ENCODE data around the gene RIPOR2. TPM values are rescaled to one million over a fixed set of nuclear protein-coding genes. Genes with fewer than 3 reads are reported as not detected.

Gene RIPOR2
- total and polyA plus RNA-seq, 2 of the 13 experiments (the other 11 are each of a cell fraction or from before 2014, with no cell fraction given): 0.02 to 0.05 TPM

DNA sequence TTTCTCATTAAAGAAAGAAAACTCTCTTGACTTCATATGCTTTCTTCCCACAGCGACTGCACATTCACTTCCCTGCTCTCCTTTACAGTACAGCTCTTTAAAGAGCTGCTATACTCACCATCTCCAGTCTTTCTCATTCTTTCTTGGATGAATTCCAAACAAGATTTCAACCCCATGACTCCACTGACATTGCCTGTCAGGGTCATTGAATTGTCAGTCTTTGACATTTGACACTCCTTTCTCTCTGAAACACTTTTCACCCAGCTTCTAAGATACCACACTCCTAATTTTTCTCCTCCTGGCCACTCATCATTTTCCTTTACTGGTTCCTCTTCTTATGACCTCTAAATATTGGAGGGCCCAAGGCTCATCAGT is 136.2 kb downstream of the RIPOR2 start (continued):
- TF ChIP-seq ARID4A (CRISPR knock-in tag; IDR thresholded peaks at IDR 0.05; ENCODE audit: borderline replicate concordance) (no peak), ZNF563 (CRISPR knock-in tag; IDR thresholded peaks at IDR 0.05) (no peak), POLR2AphosphoS5 (IDR thresholded peaks at IDR 0.05; ENCODE audit: low read depth, low read length) (no peak), SOX13 (IDR thresholded peaks at IDR 0.05) (no peak), SOX13 (CRISPR knock-in tag; conservative IDR thresholded peaks at IDR 0.05 in 1 of 2, IDR thresholded peaks at IDR 0.05 in 1 of 2) (peak in 1 of 2 experiments; percentile 27; a peak in 1 of 4 replicates), MED8 (CRISPR knock-in tag; IDR thresholded peaks at IDR 0.05; ENCODE audit: insufficient replicate concordance) (no peak), TOPORS (CRISPR knock-in tag; IDR thresholded peaks at IDR 0.05) (no peak), ATF2 (CRISPR knock-in tag; IDR thresholded peaks at IDR 0.05) (no peak), EP300 (IDR thresholded peaks at IDR 0.05; ENCODE audit: low read depth in 2 of 2, low read length in 2 of 2) (peak in 1 of 2 experiments; percentile 17; a peak in 1 of 4 replicates), EP300 (CRISPR knock-in tag; IDR thresholded peaks at IDR 0.05; ENCODE audit: borderline replicate concordance) (no peak), ZNF274 (CRISPR knock-in tag; IDR thresholded peaks at IDR 0.05) (no peak), SAP130 (CRISPR knock-in tag; IDR thresholded peaks at IDR 0.05; ENCODE audit: low read depth) (peak; percentile 56; the same call in 1 of the 2 replicates), RARA (CRISPR knock-in tag; IDR thresholded peaks at IDR 0.05) (peak; percentile 52), RAD21 (CRISPR knock-in tag; IDR thresholded peaks at IDR 0.05) (no peak), SMC3 (IDR thresholded peaks at IDR 0.05; ENCODE audit: low read length) (no peak), MAF1 (CRISPR knock-in tag; IDR thresholded peaks at IDR 0.05; ENCODE audit: borderline replicate concordance) (no peak), HMG20A (CRISPR knock-in tag; IDR thresholded peaks at IDR 0.05; ENCODE audit: borderline replicate concordance) (peak; percentile 14; the same call in 1 of the 2 replicates), LCORL (IDR thresholded peaks at IDR 0.05) (no peak), LCORL (CRISPR knock-in tag; IDR thresholded peaks at IDR 0.05) (no peak), TBX3 (IDR thresholded peaks at IDR 0.05; ENCODE audit: borderline replicate concordance) (no peak), FLYWCH1 (CRISPR knock-in tag; IDR thresholded peaks at IDR 0.05) (no peak), ONECUT2 (CRISPR knock-in tag; IDR thresholded peaks at IDR 0.05) (no peak)
- TF ChIP-seq, protein P1, sequence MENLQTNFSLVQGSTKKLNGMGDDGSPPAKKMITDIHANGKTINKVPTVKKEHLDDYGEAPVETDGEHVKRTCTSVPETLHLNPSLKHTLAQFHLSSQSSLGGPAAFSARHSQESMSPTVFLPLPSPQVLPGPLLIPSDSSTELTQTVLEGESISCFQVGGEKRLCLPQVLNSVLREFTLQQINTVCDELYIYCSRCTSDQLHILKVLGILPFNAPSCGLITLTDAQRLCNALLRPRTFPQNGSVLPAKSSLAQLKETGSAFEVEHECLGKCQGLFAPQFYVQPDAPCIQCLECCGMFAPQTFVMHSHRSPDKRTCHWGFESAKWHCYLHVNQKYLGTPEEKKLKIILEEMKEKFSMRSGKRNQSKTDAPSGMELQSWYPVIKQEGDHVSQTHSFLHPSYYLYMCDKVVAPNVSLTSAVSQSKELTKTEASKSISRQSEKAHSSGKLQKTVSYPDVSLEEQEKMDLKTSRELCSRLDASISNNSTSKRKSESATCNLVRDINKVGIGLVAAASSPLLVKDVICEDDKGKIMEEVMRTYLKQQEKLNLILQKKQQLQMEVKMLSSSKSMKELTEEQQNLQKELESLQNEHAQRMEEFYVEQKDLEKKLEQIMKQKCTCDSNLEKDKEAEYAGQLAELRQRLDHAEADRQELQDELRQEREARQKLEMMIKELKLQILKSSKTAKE (CRISPR knock-in tag; IDR thresholded peaks at IDR 0.05; ENCODE audit: borderline replicate concordance): no peak
- TF ChIP-seq, protein P2, sequence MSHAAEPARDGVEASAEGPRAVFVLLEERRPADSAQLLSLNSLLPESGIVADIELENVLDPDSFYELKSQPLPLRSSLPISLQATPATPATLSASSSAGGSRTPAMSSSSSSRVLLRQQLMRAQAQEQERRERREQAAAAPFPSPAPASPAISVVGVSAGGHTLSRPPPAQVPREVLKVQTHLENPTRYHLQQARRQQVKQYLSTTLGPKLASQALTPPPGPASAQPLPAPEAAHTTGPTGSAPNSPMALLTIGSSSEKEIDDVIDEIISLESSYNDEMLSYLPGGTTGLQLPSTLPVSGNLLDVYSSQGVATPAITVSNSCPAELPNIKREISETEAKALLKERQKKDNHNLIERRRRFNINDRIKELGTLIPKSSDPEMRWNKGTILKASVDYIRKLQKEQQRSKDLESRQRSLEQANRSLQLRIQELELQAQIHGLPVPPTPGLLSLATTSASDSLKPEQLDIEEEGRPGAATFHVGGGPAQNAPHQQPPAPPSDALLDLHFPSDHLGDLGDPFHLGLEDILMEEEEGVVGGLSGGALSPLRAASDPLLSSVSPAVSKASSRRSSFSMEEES (CRISPR knock-in tag; IDR thresholded peaks at IDR 0.05): peak; percentile 48; the same call in 1 of the 2 replicates
